ENCODE data around the gene SLAMF6.
"Not testable (repeated sequence)": the region's sequence is repeated elsewhere in the genome, so short reads cannot be mapped to it uniquely, and the experiment has no call there.

The SLAMF6 gene

DNA sequence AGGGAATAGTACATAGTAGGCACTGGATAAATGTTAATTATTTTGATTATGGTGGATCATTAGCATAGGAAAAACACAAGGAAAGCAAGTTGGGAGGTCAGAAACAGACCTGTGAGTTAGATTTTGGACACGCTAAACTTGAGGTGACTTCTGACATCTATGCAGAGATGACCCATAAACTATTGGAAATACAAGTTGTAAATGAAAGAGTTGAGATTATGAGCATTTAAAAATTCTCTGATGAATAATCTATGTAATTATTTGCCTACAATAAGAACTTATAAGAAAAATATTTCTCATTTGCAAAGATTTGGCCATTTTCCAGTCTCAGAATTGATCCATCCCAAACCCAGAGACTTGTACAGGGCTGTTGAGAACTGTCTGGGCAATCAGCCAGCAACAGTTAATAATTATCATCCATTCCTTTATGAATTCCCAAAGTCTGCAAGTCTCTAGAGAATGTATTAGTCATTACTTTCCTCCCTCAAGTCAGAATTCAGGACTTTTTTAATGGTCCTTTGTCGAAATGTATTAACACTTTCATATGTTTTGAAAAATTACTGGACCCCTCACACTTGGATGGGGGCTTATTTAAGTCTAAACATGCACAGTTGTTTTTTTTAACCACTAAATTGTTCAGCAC, 19.4 kb upstream of the SLAMF6 start:
- DNase-seq (ENCODE audit: low read depth) = no peak

DNA sequence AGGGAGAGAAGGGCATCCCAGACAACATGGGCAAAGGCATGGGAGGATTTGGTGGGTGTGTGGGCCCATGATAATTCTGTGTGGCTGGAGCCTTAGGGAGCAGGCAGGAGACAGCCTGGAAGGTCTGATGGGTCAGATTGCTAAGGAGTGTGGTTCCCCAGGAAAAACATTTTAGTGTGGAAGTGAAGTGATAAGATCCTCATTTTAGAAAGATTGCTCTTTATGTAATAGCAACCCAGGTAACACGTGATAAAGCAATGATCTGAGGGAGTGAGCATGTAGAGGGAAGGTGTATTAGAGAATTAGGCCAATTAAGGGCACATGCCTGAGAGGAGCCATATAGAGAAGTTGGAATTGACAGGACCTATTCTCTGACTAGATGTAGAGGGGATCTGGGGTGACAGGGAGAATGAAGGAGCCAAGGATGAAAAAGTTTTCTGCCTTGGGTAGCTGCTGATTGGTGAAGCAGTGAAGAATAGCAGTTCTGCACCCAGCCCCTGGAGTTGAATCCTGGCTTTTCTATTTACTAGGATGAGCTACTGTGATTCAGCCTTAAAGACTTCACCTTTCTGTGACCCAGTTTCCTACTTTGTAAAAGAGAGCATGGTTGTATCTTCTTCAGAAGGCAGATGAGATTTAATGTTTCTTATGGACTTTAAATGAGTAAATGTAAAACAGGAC, 18.7 kb upstream of the SLAMF6 start:
- no peak for DNase-seq (ENCODE audit: low read depth)

DNA sequence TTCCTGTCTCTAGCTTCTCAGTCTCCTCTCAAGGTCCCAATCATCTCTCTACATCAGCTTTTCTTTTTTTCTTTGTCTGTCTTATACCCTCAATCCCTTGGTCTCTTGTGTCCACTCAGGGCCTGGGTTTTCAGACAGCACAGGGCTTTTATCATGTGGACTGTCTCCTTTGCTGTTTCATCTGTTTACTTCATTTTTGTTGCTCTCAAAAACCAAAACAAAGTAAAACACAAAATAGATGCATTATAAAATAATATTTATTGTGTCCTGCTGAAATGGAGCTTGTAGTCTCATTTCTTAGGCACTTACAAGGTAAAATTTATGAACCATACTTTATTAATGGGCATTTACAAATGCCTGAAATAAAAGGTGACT, 17.8 kb upstream of the SLAMF6 start:
- DNase-seq (ENCODE audit: low read depth) = no peak

DNA sequence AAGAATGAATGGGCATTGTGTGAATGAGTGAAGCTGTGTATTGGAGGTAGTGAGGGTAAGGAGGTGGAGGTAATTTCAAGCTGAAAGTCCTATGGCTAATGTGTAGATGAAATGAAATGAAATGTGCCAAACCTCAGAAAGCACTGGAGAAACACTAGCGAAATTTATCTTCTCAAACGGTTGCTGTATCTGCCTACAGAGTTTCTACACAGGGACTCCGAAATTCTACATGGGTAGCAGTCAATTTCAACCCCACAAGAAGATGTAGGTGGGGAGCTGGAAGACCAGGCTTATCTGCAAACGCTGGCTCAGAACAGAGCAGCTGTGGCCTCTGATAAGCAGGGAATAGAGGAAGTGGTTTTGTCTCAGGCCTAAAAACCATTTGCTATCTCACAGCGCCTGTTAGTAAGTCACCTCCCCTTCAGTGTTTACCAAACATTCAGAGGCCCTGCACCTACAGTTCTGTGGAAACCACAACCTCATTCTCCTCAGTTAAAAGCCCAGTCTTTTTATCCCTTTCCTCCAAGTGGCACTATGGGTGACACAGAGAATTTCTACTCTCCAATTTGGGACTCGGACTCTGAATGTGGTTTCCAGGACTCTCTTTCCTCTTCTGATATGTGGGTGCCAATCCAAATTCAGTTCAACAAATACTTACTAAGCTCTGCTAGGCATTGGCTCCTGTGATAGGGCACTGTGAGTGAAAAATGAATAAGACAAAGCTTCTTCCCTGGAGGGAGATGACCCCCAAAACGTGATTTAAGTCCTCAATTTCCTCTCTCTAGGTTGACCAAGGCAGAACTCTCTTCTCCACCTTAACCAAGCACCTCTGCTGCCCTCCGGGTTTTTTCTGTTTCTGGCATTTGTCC, 17.2 kb upstream of the SLAMF6 start:
- no peak for DNase-seq (ENCODE audit: low read depth)

DNA sequence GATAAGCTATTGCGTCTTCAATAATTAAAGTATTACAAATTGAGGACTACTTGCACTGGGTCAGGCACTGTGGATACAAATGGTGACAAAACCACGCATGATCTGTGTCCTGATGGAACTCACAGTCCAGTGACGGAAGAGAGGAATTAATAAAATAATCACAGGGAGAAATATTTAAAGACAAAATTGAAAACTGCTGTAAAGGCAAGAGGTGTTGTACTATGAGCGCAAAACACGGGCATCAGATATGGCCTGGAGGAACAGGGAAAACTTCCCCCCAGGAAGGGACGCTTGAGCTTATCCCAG, 16.6 kb upstream of the SLAMF6 start:
- DNase-seq (ENCODE audit: low read depth) = no peak

DNA sequence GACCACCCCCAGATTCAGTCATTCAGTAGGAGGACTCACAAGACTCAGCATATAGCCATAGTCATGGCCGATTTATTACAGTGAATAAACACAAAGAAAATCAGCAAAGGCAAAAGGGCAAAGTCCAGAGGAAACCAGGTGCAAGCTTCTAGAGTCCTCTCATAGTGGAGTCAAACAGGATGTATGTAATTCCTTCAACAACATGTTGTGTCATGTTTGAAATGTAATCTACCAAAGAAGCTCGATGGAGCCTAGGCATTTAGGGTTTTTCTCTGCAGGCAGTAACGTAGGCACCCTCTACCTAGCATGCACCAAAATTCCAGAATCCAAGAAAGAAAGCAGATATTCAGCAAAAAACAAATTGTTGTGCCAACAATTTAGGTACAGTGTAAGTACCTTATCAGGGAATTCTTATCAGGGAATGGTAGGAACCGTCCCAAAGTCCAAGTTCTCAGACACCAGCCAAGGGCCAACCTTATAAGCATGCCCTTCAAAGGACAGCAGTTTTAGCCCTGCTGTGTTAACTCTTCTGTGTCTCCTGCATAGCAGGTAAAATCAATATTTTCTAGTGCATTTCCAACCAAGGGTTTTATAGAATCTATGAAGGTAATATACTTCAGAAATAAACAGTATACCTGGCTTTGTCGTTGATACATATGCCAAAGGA, 16.1 kb upstream of the SLAMF6 start:
- DNase-seq (ENCODE audit: low read depth) = no peak

DNA sequence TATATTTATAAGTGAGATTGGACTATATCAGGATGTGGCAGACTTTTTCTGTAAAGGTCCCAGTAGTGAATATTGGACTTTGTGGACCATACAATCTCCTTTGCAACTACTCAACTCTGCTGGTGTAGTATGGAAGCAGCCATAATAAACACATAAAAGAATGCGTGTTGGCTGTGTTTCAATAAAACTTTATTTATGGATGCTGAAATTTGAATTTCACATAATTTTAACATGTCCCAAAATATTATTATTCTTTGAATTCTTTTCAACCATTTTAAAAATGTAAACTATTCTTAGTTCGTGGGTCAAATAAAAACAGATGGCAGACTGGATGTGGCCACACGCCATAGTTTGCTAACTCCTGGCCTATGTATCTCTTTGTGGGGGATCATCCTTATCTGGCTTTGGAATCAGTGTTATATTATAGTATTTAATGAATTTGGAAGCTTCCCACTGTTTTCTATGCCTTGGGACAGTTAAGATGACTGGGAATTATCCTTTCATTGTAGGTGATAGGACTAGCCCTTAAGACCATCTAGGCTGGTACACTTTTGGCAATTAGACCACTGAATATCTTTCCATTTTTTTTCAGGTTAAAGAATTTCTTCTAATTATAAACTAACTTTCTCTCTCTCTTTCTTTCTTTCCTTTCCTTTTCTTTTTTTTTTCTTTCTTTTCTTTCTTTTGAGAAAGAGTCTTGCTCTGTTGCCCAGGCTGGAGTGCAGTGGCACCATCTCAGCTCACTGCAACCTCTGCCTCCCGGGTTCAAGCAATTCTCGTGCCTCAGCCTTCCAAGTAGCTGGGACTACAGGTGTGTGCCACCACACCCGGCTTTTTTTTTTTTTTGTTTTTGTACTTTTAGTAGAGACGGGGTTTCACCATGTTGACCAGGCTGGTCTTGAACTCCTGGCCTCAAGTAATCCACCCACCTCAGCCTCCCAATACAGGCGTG, 14.9 kb upstream of the SLAMF6 start:
- no peak for DNase-seq (ENCODE audit: low read depth)

DNA sequence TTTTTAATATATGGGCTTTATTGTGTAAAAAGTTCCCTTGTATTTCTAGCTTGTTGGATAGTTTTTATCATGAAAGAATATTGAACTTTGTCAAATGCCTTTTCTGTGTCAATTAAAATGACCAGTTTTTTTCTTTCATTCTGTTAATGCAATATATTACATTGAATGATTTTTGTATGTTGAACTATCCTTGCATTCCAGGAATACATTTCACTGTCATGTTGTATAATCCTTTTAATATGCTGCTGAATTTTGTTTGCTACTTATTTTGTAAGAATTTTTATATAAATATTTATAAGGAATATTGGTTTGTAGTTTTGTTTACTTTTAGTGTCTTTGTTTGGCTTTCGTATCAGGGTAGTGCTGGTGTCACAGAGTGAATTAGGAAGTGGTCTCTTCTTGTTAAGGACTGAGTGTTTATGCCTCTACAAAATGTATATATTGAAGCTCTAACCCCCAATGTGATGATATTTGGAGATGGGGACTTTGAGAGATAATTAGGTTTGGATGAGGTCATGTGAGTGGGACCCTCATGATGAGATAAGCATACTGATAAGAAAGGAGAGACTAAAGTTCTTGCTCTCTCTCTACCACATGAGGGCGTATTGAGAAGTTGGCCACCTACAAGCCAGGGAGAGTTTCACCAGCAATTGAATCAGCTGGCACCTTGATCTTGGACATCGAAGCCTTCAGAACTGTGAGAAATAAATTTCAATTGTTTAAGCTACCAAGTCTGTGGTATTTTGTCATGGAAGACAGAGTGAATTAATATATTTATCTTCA, 12.0 kb upstream of the SLAMF6 start:
- DNase-seq (ENCODE audit: low read depth) = no peak

DNA sequence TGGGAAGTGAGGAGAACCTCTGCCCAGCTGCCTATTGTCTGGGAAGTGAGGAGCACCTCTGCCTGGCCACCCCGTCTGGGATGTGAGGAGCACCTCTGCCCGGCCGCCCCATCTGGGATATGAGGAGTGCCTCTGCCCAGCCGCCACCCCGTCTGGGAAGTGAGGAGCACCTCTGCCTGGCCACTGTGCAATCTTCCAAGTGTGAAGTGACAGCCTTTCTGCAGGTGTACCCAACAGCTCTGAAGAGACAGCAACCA, 9.4 kb upstream of the SLAMF6 start:
- DNase-seq (ENCODE audit: low read depth) = not testable (repeated sequence)

DNA sequence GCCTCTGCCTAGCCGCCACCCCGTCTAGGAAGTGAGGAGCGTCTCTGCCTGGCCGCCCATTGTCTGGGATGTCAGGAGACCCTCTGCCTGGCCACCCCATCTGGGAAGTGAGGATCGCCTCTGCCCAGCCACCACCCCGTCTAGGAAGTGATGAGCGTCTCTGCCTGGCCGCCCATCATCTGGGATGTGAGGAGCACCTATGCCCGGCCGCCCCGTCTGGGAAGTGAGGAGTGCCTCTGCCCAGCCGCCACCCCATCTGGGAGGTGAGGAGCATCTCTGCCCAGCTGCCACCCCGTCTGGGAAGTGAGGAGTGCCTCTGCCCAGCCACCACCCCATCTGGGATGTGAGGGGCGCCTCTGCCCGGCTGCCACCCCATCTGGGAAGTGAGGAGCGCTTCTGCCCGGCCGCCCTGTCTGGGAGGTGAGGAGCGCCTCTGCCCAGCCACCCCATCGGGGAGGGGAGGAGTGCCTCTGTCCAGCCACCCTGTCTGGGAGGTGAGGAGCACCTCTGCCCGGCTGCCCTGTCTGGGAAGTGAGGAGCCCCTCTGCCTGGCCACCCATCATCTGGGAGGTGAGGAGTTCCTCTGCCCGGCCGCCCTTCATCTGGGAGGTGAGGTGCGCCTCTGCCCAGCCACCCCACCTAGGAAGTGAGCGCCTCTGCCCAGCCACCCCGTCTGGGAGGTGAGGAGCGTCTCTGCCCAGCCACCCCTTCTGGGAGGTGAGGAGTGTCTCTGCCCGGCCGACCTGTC, 8.9 kb upstream of the SLAMF6 start:
- DNase-seq (ENCODE audit: low read depth) = not testable (repeated sequence)

DNA sequence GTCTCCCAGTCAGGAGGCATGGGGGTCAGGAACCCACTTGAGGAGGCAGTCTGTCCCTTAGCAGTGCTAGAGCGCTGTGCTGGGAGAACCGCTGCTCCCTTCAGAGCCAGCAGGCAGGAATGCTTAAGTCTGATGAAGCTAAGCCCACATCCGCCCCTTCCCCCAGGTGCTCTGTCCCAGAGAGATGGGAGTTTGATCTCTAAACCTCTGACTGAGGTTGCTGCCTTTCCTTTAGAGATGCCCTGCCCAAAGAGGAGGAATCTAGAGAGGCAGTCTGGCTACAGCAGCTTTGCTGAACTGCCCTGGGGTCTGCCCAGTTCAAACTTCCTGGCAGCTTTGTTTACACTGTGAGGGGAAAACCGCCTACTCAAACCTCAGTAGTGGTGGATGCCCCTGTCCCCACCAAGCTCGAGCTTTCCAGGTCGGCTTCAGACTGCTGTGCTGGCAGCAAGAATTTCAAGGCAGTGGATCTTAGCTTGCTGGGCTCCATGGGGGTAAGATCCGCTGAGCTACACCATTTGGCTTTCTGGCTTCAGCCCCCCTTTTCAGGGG, 6.4 kb upstream of the SLAMF6 start:
- DNase-seq (ENCODE audit: low read depth) = not testable (repeated sequence)

DNA sequence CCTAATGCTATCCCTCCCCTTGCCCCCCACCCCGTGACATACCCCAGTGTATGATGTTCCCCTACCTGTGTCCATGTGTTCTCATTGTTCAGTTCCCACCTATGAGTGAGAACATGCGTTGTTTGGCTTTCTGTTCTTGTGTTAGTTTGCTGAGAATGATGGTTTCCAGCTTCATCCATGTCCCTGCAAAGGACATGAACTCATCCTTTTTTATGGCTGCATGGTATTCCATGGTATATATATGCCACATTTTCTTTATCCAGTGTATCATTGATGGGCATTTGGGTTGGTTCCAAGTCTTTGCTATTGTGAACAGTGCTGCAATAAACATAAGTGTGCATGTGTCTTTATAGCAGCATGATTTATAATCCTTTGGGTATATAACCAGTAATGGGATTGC, 734 bp upstream of the SLAMF6 start:
- not testable (repeated sequence) for DNase-seq (ENCODE audit: low read depth)

DNA sequence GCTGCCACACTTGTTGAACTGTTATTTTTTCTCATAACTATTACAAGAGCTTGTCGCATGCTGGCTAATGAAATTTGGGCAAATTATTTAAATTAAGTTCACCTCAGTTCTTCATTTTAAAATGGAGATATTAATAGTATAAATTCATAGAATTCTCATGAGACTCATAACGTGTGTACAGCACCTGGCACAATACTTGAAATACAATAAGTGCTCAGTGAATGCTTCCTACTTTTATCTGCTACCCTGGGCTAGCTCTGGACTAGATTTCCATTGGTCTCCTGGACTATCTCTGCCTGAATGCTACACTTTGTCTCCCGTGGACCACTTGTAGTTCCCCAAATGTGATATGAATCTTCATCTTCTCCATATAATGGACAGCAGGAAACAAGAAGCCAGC, 919 bp downstream of the SLAMF6 start:
- DNase-seq (ENCODE audit: low read depth) = no peak

DNA sequence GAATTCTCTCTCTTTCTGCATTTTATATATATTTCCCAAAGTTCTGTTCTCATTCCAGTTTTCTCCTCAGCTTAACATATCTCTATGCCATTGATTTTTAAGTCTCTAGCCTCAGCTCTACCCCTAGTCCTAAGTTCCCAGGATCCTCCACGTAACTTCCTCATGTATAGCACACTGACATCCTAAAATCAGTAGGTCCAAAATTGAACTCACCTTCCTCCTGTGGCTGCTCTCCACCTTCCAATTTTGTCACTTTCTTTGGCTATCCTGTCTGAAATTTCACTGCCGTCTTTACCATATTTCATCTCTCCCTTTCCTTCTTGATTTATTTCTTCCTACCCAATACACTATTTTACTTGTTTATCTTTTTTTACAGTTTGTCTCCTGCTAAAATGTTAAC, 1.5 kb downstream of the SLAMF6 start:
- no peak for DNase-seq (ENCODE audit: low read depth)

DNA sequence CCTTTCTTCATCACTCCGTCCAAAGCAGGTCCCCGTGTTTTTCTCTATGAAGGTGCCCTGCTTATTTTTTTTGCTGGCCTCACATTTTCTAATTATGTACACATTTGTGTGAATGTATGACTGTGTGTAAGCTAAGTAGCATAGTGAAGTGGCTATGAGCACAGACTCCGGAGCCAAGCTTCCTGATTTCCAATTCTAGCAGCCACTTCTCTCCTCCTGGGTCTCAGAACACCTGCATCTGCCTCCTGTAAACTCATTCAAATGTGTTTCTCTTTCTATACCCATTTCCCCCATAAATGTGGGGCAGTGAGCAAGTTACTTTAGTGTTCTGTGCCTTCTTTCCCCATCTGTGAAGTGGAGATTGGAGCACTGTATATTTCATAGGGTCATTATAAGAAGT, 2.1 kb downstream of the SLAMF6 start:
- no peak for DNase-seq (ENCODE audit: low read depth)

DNA sequence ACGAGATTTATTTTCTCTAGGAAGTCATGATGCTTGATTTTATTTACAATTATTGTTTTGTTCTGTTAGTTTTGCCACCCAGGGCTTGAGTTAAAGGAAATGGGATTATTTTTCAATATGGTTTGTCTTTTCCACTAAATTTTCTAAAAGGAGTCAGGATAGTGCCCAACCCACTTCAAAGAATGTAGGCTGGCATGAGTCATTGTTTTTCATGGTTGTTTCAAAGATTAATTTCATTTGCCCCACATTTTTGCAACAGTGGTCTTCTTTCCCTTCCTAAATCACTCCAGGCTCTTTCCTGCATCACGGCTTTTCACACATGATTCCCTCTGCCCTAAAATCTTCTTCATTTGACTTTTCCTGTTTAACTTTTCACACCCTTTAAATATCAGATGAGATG, 2.5 kb downstream of the SLAMF6 start:
- no peak for DNase-seq (ENCODE audit: low read depth)

DNA sequence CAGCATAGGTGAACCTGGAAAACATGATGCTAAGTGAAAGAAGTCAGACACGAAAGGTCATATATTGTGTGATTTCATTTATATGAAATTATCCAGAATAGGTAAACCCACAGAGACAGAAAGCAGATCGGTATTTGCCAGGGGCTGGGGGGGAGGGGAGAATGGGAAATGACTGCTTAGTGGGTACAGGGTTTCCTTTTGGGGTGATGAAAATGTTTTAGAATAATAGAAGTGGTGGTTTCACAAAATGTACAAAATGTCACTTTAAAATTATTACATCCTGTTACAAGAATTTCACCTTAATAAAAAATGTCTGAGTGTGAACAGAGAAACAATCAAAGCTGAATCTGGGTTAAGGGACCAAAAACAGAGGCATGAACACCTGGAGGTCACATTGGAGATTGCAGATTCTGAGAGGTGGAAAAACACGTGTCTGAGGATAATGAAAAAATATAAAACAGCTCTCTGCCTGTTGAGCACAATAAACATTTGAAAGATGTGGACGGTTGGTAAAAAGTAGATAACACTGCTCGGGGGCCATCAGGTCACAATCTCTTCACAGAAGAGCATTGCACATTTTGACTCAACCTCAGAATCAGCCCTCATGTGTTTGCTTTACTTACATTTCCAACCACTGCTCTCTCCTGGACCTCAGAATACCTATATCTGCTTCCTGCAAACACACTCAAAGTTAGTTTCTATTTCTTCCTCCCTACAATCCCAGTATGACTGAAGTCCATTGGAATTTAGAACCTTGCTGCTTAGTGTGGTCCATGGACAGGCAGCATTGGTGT, 3.2 kb downstream of the SLAMF6 start:
- DNase-seq (ENCODE audit: low read depth) = no peak

DNA sequence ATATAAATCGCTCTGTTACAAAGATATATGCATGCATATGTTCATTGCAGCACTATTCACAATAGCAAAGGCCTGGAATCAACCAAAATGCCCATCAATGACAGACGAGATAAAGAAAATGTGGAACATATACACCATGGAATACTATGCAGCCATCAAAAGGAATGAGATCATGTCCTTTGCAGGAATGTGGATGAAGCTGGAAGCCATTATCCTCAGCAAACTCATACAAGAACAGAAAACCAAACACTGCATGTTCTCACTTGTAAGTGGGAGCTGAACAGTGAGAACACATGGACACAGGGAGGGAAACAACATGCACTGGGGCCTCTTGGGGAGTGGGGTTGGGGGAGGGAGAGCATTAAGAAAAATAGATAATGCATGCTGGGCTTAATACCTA, 5.5 kb downstream of the SLAMF6 start:
- not testable (repeated sequence) for DNase-seq (ENCODE audit: low read depth)

DNA sequence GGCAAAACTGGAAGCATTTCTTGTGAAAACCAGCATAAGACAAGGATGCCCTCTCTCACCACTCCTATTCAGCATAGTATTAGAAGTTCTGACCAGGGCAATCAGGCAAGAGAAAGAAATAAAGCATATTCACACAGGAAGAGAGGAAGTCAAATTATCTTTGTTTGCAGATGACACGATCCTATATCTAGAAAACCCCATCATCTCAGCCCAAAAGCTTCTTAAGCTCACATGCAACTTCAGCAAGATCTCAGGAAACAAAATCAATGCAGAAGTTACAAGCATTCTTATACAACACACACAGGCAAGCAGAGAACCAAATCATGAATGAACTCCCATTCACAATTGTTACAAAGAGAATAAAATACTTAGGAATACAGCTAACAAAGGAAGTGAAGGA, 7.1 kb downstream of the SLAMF6 start:
- DNase-seq (ENCODE audit: low read depth) = not testable (repeated sequence)
